Cardiac fibroblast (primary cell): ENCODE measurements around the gene DDC.

ENCODE experiments used
- DNase-seq, 2 donors: peaks; one replicate each; pipeline versions ENCODE4 v3.0.0 to v3.0.0-alpha.2; 2010; ENCODE audit warnings: low read depth in 2 of 2
- H3K4me3 ChIP-seq, 2 donors: replicated peaks in 1 of 2; 1 replicate in 1 of 2; 2 replicates in 1 of 2; pipeline ENCODE4 v1.5.1; 2011; ENCODE audit warnings: low read depth in 2 of 2, low read length in 2 of 2, mild to moderate bottlenecking in 2 of 2, moderate library complexity in 1 of 2
- TF ChIP-seq, protein P1 (sequence below): IDR thresholded peaks from one replicate; pipeline ENCODE4 v1.5.1; 2011; ENCODE audit warnings: low read depth, mild to moderate bottlenecking, low read length, inconsistent platforms

The DDC gene

GRCh38 chr7:50412973-50413372, 152.2 kb downstream of the DDC start:
- H3K4me3 ChIP-seq = no peak overlapping the region
- TF ChIP-seq, protein P1, sequence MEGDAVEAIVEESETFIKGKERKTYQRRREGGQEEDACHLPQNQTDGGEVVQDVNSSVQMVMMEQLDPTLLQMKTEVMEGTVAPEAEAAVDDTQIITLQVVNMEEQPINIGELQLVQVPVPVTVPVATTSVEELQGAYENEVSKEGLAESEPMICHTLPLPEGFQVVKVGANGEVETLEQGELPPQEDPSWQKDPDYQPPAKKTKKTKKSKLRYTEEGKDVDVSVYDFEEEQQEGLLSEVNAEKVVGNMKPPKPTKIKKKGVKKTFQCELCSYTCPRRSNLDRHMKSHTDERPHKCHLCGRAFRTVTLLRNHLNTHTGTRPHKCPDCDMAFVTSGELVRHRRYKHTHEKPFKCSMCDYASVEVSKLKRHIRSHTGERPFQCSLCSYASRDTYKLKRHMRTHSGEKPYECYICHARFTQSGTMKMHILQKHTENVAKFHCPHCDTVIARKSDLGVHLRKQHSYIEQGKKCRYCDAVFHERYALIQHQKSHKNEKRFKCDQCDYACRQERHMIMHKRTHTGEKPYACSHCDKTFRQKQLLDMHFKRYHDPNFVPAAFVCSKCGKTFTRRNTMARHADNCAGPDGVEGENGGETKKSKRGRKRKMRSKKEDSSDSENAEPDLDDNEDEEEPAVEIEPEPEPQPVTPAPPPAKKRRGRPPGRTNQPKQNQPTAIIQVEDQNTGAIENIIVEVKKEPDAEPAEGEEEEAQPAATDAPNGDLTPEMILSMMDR = no peak
- no peak for DNase-seq

- TF ChIP-seq, protein P1 = no peak
- no peak for DNase-seq
- no peak overlapping the region for H3K4me3 ChIP-seq
Observed at GRCh38 chr7:50411332-50411731, 153.9 kb downstream of the DDC start.

DNA sequence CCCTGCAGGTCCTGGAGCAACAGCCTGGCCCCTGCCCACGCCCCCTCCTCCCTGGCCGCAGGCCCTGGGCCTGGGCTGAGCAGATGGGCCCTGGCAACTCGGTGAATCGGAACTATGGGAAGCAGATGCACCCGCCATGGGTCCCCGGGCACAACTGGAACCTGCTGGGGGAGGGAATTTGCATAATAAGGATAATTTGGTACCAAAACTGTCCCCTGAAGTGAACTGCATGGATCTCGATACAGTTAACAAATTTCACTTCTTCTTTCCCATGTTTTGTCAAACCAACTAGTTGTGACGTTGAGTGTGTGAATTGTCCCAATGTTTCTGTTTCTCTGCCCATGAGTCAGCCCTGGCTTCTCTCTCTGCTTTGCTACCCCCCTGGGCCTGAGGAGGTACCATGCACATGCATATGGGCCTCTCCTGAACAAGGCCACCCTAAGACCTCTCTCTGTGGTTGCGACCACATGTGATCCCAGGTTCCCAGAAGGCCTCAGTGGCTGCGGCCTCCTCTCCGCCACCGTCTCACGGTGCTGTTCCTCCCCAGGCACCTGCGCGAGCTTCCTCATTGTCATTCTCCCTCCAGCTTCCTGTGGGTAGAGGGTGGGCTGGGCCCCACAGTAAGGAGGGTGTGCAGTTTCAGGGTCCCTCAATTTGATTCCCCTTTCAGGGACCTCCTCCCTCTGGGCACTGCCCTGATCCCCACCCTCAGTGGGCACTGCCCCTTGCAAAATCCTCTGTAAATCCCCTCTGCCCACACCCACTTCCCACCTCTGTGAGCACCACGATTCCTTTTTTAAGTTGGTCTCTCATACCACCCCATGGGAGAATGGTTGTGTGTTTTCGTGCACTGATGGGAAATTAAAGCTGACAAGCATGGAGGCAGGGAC, 155.1 kb downstream of the DDC start:
- DNase-seq = no peak
- no peak overlapping the region for H3K4me3 ChIP-seq
- TF ChIP-seq, protein P1 = no peak
